ENCODE results near the gene HDGF. TPM values are rescaled to one million over a fixed set of nuclear protein-coding genes. Genes with fewer than 3 reads are reported as not detected.

The HDGF gene
- total and polyA plus RNA-seq, 12 donors: 69.8 to 202 (median 144) TPM

GRCh38 chr1:156756355-156756754, 4.9 kb upstream of the HDGF start:
- H3K4me1 ChIP-seq: peaks cover 4 to 32% (median 15%) of the 10 kb centered on the region in 9 donors
- 98 to 100% methylated on average over 1 of the region's 1 CpG for WGBS, 2 donors
- DNase-seq: no peak
- no peaks in the 10 kb centered on the region for H3K27me3 ChIP-seq
- H3K4me3 ChIP-seq: no peak overlapping the region
- peaks cover 0 to 3% (median 0%) of the 10 kb centered on the region in 9 donors for H3K36me3 ChIP-seq
- H3K9me3 ChIP-seq: no peaks in the 10 kb centered on the region
- intact Hi-C loops (cut with DNase I): no loop called here
- peak overlapping the region in 1 of 10 donors; percentile 57 for H3K27ac ChIP-seq
- no peak for TF ChIP-seq CTCF (IDR thresholded peaks at IDR 0.05)
- ATAC-seq: no peak

GRCh38 chr1:156755527-156755950, 4.1 kb upstream of the HDGF start:
- TF ChIP-seq CTCF (IDR thresholded peaks at IDR 0.05): no peak
- Histone ChIP-seq H3K4me1 (peaks cover 4 to 32% (median 17%) of the 10 kb centered on the region in 9 donors), H3K27ac (peak overlapping the region in 4 of 10 donors; percentile 0 to 57 (median 24)), H3K36me3 (peaks cover 0 to 3% (median 0%) of the 10 kb centered on the region in 9 donors), H3K9me3 (no peaks in the 10 kb centered on the region), H3K4me3 (no peak overlapping the region), H3K27me3 (no peaks in the 10 kb centered on the region)
- WGBS, 2 donors: 45 to 51% methylated on average over 5 of the region's 5 CpGs
- DNase-seq (no peak), ATAC-seq (no peak)
- intact Hi-C loops (cut with DNase I): no loop called here

GRCh38 chr1:156754219-156754618, 2.7 kb upstream of the HDGF start:
- H3K27me3 ChIP-seq: no peaks in the 10 kb centered on the region
- 74 to 75% methylated on average over 8 of the region's 8 CpGs for WGBS, 2 donors
- no peak overlapping the region for H3K4me3 ChIP-seq
- no peak for TF ChIP-seq CTCF (IDR thresholded peaks at IDR 0.05)
- H3K9me3 ChIP-seq: no peaks in the 10 kb centered on the region
- intact Hi-C loops (cut with DNase I): no loop called here
- H3K27ac ChIP-seq: no peak overlapping the region
- H3K4me1 ChIP-seq: peaks cover 13 to 45% (median 30%) of the 10 kb centered on the region in 9 donors
- peaks cover 0 to 3% (median 0%) of the 10 kb centered on the region in 9 donors for H3K36me3 ChIP-seq
- ATAC-seq (no peak), DNase-seq (no peak)

GRCh38 chr1:156752843-156753482, 1.5 kb upstream of the HDGF start:
- Histone ChIP-seq H3K36me3 (peaks cover 0 to 3% (median 0%) of the 10 kb centered on the region in 9 donors), H3K27me3 (no peaks in the 10 kb centered on the region), H3K9me3 (no peaks in the 10 kb centered on the region), H3K4me1 (peaks cover 24 to 57% (median 43%) of the 10 kb centered on the region in 9 donors), H3K27ac (peak overlapping the region in 5 of 10 donors; percentile 98 to 100 (median 100)), H3K4me3 (peak overlapping the region in 7 of 10 donors; percentile 79 to 99 (median 99))
- DNase-seq: no peak
- TF ChIP-seq CTCF (IDR thresholded peaks at IDR 0.05): no peak
- intact Hi-C loops (cut with DNase I): loop anchor here in 3 of 10 donors (1.0 to 2.0 kb wide), 2 partner anchors 13 to 14 kb away; partner anchors contain the start of gene PRCC (in 2 of the 3)
- ATAC-seq: no peak
- 13 to 29% methylated on average over 1 of the region's 1 CpG for WGBS, 2 donors
